ENCODE measurements around the gene GJC1.

Gene GJC1

DNA sequence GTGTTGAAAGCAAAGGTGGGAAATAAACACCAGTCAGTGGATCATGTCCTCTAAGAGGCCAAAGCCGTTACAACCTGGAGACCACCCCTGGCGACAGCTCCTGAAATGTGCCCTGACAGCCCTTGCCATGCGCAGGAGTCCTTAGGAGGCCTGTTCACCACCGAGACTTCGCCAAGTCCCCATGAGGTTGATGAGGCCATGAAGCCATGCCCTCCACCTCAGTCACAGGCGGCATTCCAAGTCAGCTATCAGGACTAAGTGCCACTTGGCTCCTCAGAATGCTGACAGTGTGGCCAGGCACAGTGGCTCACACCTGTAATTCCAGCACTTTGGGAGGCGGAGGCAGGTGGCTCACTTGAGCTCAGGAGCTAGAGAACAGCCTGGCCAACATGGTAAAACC lies 44.2 kb downstream of the GJC1 start:
- TF ChIP-seq, protein P1, sequence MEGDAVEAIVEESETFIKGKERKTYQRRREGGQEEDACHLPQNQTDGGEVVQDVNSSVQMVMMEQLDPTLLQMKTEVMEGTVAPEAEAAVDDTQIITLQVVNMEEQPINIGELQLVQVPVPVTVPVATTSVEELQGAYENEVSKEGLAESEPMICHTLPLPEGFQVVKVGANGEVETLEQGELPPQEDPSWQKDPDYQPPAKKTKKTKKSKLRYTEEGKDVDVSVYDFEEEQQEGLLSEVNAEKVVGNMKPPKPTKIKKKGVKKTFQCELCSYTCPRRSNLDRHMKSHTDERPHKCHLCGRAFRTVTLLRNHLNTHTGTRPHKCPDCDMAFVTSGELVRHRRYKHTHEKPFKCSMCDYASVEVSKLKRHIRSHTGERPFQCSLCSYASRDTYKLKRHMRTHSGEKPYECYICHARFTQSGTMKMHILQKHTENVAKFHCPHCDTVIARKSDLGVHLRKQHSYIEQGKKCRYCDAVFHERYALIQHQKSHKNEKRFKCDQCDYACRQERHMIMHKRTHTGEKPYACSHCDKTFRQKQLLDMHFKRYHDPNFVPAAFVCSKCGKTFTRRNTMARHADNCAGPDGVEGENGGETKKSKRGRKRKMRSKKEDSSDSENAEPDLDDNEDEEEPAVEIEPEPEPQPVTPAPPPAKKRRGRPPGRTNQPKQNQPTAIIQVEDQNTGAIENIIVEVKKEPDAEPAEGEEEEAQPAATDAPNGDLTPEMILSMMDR (IDR thresholded peaks at IDR 0.05; ENCODE audit: low read depth, low read length, missing control alignments) = no peak
- H3K4me3 ChIP-seq (ENCODE audit: low read depth, low read length) = no peak overlapping the region
- no peak for DNase-seq (ENCODE audit: low read depth)

DNA sequence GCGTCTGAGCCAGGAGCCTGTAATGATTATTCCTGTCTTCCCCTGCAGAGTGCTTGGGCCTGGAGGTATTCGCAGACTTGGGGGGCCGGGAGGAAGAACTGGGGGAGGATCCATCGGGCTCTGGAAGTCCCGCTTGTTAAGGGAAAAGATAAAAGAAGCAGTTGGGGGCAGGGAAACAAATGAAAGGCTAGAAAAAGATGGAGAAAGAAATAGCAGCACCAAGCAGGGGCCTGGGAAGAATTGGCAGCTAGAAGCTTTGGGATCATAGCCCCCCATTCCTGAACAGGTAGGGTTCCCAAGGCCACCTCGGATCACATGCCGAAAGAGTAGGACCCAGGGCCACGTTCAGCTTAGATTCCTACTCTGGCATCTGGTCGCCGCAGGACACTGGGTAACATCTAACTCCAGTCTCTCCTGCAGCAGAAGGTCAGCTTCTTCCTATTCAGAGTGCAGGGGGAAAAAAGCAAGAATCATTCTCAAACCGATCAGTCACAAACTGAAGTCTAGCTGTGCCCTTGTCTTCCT lies 47.7 kb downstream of the GJC1 start:
- TF ChIP-seq, protein P1 (IDR thresholded peaks at IDR 0.05; ENCODE audit: low read depth, low read length, missing control alignments) = no peak
- no peak overlapping the region for H3K4me3 ChIP-seq (ENCODE audit: low read depth, low read length)
- DNase-seq (ENCODE audit: low read depth) = no peak

DNA sequence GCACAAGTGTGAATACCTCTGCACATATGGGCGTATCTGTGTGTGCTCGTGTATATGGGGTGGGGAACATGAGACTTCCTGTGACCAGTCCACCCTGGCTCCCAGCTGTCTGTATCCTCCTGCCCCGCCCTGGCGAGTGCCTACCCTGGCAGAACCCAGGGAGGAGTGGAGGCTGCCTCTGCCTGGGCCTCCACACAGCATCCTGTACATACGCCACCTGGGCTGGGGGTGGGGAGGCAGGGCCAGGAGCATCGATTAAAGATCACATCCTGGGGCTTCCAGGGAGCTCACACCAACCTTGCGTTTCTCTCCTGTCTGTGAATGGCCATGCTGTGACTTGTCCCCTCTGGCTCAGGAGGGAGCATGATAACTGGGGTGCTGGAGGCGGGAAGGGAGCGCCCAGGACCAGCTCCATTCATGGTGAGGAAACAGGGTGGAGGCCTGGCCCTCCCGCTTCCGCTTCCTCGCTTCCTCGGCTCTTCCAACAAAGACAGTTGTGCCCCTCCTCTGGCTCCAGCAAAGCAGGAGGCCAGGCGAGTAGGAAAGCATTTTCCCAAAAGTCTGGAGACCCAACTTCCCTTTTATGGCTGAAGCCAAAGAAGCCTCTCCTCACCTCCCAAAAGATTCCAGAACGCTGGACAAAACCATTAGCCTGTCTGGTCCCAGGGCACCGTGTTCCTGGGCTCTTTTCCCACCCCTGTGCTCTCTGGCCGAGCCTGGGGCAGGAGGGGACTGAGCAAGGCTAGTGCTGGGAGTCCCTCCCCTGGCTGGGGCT lies 48.3 kb downstream of the GJC1 start:
- no peak overlapping the region for H3K4me3 ChIP-seq (ENCODE audit: low read depth, low read length)
- TF ChIP-seq, protein P1 (IDR thresholded peaks at IDR 0.05; ENCODE audit: low read depth, low read length, missing control alignments) = no peak
- DNase-seq (ENCODE audit: low read depth) = no peak

DNA sequence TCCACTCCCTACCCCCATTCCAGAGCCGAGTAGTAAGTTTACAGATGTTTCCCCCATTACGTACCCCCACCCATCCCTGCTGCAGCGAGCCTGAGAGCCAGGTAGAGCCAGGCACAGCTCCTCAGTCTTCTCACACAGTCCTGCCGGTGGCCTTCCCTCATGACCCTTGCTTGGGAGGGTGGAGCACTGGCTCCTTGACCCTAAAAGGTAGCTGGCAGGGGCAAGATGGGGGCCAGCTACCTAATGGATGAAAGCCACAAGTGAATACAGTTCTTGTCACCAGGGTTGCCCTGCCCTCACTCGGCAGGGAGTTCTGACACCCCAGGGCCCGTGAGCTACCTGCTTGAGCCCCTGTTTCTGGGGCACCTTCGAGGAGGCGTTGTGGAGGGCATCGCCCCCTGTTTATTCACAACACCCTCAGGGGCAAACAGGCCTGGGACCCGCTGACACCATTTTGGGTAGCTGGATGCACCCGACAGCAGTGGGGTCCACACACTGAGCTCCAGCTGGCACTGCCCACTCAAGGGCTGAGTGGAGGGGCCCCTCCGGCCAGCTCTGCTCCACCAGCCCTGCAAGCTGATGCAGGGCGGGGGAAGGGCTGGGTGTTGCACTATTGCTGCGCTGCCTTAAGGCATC lies 49.1 kb downstream of the GJC1 start:
- DNase-seq (ENCODE audit: low read depth) = no peak
- no peak overlapping the region for H3K4me3 ChIP-seq (ENCODE audit: low read depth, low read length)
- TF ChIP-seq, protein P1 (IDR thresholded peaks at IDR 0.05; ENCODE audit: low read depth, low read length, missing control alignments) = no peak

DNA sequence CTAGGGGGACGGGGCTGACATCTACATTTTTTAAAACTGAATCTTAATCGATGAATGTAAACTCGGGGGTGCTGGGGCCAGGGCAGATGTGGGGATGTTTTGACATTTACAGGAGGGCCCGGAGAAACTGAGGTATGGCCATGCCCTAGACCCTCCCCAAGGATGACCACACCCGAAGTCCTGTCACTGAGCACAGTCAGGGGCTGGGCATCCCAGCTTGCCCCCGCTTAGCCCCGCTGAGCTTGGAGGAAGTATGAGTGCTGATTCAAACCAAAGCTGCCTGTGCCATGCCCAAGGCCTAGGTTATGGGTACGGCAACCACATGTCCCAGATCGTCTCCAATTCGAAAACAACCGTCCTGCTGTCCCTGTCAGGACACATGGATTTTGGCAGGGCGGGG lies 49.9 kb downstream of the GJC1 start:
- no peak for DNase-seq (ENCODE audit: low read depth)
- TF ChIP-seq, protein P1 (IDR thresholded peaks at IDR 0.05; ENCODE audit: low read depth, low read length, missing control alignments) = no peak
- no peak overlapping the region for H3K4me3 ChIP-seq (ENCODE audit: low read depth, low read length)

DNA sequence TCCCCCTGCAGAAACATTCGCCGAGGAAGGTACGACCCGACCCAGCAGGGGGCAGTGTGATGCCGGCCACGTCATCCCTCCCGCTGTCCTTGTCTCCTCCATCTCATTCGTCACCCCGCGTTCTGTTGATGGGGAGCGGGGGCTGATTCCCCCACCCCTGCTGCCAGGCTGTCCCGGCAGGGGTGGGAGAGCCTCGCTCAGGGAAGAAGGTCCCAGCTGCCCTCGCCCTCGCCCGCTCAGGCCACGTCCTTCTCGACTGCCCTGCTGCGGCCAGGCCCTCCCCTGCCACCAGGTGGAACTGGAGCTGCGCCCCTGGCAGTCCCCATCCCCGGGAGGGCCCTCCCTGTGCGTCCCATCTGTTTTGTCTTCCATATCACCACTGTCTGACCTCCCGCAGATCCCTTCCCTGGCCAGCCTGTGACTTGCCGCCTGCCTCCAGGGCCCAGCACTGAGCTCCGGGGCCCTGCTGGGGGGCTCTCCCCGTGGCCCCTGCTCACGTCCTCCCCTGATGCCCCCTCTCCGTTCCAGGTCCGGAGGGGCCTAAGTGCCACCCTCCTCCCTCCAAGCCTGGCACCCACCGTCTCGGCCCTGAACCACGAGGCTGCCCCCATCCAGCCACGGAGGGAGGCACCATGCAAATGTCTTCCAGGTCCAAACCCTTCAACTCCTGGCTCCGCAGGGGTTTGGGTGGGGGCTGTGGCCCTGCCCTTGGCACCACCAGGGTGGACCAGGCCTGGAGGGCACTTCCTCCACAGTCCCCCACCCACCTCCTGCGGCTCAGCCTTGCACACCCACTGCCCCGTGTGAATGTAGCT lies 50.7 kb downstream of the GJC1 start:
- DNase-seq (ENCODE audit: low read depth) = no peak
- TF ChIP-seq, protein P1 (IDR thresholded peaks at IDR 0.05; ENCODE audit: low read depth, low read length, missing control alignments) = peak; percentile 92
- H3K4me3 ChIP-seq (ENCODE audit: low read depth, low read length) = peak overlapping the region; percentile 47
